Neural cell (in vitro differentiated cells): Measurements from ENCODE around the gene SLC4A2.

Experiments
- EP300 ChIP-seq: fragments of 450-650 bp; conservative IDR thresholded peaks from 2 replicates; pipeline ENCODE4 v1.6.1; 2014; ENCODE audit warnings: antibody characterized with exemption, mild to moderate bottlenecking, moderate library complexity; ENCODE audit not compliant: poor library complexity, severe bottlenecking
- EZH2 ChIP-seq: fragments of 200-600, 300-800 bp; shearing (Covaris generic), sonication (generic); IDR thresholded peaks from 2 replicates; pipeline ENCODE4 v1.6.1; 2014; ENCODE audit warnings: antibody characterized with exemption, low read length, borderline replicate concordance, mild to moderate bottlenecking; ENCODE audit not compliant: insufficient read depth, poor library complexity, severe bottlenecking
- RAD21 ChIP-seq: fragments of 450-650 bp; conservative IDR thresholded peaks from 2 replicates; pipeline ENCODE4 v1.6.1; 2014; ENCODE audit warnings: antibody characterized with exemption, mild to moderate bottlenecking, moderate library complexity
- TAF1 ChIP-seq: IDR thresholded peaks from 2 replicates; pipeline ENCODE4 v1.6.1; 2012; ENCODE audit warnings: low read depth
- TF ChIP-seq, protein P1 (sequence below): fragments of 450-650 bp; IDR thresholded peaks from 2 replicates; pipeline ENCODE4 v1.5.1; 2014; ENCODE audit warnings: antibody characterized with exemption, mild to moderate bottlenecking, moderate library complexity; ENCODE audit not compliant: poor library complexity, severe bottlenecking

DNA sequence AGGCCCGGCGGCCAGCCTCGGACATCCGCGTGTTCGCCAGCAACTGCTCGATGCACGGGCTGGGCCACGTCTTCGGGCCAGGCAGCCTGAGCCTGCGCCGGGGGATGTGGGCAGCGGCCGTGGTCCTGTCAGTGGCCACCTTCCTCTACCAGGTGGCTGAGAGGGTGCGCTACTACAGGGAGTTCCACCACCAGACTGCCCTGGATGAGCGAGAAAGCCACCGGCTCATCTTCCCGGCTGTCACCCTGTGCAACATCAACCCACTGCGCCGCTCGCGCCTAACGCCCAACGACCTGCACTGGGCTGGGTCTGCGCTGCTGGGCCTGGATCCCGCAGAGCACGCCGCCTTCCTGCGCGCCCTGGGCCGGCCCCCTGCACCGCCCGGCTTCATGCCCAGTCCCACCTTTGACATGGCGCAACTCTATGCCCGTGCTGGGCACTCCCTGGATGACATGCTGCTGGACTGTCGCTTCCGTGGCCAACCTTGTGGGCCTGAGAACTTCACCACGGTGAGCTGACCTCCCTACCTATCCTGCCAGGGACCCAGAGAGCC is 10.4 kb upstream of the SLC4A2 start:
- TF ChIP-seq, protein P1, sequence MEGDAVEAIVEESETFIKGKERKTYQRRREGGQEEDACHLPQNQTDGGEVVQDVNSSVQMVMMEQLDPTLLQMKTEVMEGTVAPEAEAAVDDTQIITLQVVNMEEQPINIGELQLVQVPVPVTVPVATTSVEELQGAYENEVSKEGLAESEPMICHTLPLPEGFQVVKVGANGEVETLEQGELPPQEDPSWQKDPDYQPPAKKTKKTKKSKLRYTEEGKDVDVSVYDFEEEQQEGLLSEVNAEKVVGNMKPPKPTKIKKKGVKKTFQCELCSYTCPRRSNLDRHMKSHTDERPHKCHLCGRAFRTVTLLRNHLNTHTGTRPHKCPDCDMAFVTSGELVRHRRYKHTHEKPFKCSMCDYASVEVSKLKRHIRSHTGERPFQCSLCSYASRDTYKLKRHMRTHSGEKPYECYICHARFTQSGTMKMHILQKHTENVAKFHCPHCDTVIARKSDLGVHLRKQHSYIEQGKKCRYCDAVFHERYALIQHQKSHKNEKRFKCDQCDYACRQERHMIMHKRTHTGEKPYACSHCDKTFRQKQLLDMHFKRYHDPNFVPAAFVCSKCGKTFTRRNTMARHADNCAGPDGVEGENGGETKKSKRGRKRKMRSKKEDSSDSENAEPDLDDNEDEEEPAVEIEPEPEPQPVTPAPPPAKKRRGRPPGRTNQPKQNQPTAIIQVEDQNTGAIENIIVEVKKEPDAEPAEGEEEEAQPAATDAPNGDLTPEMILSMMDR, result no peak
- TF ChIP-seq EZH2, result no peak
- no peak for TF ChIP-seq EP300
- TF ChIP-seq RAD21, result no peak
- no peak for TF ChIP-seq TAF1
